Neural progenitor cell (in vitro differentiated cells): ENCODE results near the gene ABO. TPM values are rescaled to one million over a fixed set of nuclear protein-coding genes. Genes with fewer than 3 reads are reported as not detected.

Experiments
- DNase-seq: peaks from one replicate; pipeline ENCODE4 v3.0.0-alpha.2; 2016; ENCODE audit warnings: low spot score
- H2AFZ ChIP-seq: fragments of 200-600 bp; sonication (generic); replicated peaks from 2 replicates; pipeline ENCODE4 v1.6.1; 2016; ENCODE audit warnings: antibody characterized with exemption
- H3F3A ChIP-seq: fragments of 200-600 bp; sonication (generic); 2 replicates; pipeline ENCODE4 v1.6.1; 2016; ENCODE audit warnings: antibody characterized with exemption, low read depth
- H3K27ac ChIP-seq: fragments of 200-600 bp; sonication (generic); 2 replicates; pipeline ENCODE4 v1.5.1; 2016; ENCODE audit warnings: mild to moderate bottlenecking
- H3K27me3 ChIP-seq: fragments of 200-600 bp; sonication (generic); 2 replicates; pipeline ENCODE4 v1.6.1; 2016; ENCODE audit warnings: mild to moderate bottlenecking, moderate library complexity
- H3K36me3 ChIP-seq: fragments of 200-600 bp; sonication (generic); 2 replicates; pipeline ENCODE4 v1.5.1; 2016
- H3K4me1 ChIP-seq: fragments of 200-600 bp; sonication (generic); 2 replicates; pipeline ENCODE4 v1.6.1; 2016; ENCODE audit warnings: mixed run types
- H3K4me2 ChIP-seq: fragments of 200-600 bp; sonication (generic); 2 replicates; pipeline ENCODE4 v1.6.1; 2016
- H3K4me3 ChIP-seq: fragments of 200-600 bp; sonication (generic); 2 replicates; pipeline ENCODE4 v1.5.1; 2016
- H3K79me2 ChIP-seq: fragments of 200-600 bp; sonication (generic); 2 replicates; pipeline ENCODE4 v1.6.1; 2016; ENCODE audit warnings: low read depth
- H3K9ac ChIP-seq: fragments of 200-600 bp; sonication (generic); 2 replicates; pipeline ENCODE4 v1.6.1; 2016
- H3K9me3 ChIP-seq: fragments of 200-600 bp; sonication (generic); 2 replicates; pipeline ENCODE4 v1.5.1; 2016; ENCODE audit warnings: low read depth
- H4K20me1 ChIP-seq: fragments of 200-600 bp; sonication (generic); 2 replicates; pipeline ENCODE4 v1.6.1; 2016; ENCODE audit warnings: low read depth
- H3K27ac Mint-ChIP-seq: 3 replicates; pipeline ENCODE4 v1.8.0; 2021; ENCODE audit warnings: mixed read lengths
- H3K27me3 Mint-ChIP-seq: 2 replicates; pipeline ENCODE4 v1.8.0; 2022; ENCODE audit warnings: low read depth, mild to moderate bottlenecking, inconsistent platforms, moderate library complexity, mixed read lengths; ENCODE audit not compliant: insufficient read depth
- H3K36me3 Mint-ChIP-seq: 3 replicates; pipeline ENCODE4 v1.8.0; 2021; ENCODE audit warnings: mixed read lengths
- H3K4me1 Mint-ChIP-seq: 3 replicates; pipeline ENCODE4 v1.8.0; 2021; ENCODE audit warnings: mixed read lengths
- H3K4me3 Mint-ChIP-seq: 3 replicates; pipeline ENCODE4 v1.8.0; 2021; ENCODE audit warnings: mild to moderate bottlenecking, moderate library complexity, mixed read lengths
- H3K9me3 Mint-ChIP-seq: 3 replicates; pipeline ENCODE4 v1.8.0; 2020; ENCODE audit warnings: mixed read lengths
- CTCF ChIP-seq: fragments of 200-600 bp; sonication (generic); IDR thresholded peaks from 2 replicates; pipeline ENCODE4 v1.5.1; 2017; ENCODE audit warnings: antibody characterized with exemption, mild to moderate bottlenecking
- EZH2 ChIP-seq: fragments of 200-600 bp; sonication (generic); IDR thresholded peaks from 2 replicates; pipeline ENCODE4 v1.6.1; 2017; ENCODE audit warnings: antibody characterized with exemption, mild to moderate bottlenecking, moderate library complexity
- EZH2phosphoT487 ChIP-seq: fragments of 200-600 bp; sonication (generic); IDR thresholded peaks from 2 replicates; pipeline ENCODE4 v1.6.1; 2017; ENCODE audit warnings: antibody characterized with exemption
- total RNA-seq: library from RNA; depleted of rRNA; stranded (reverse); fragments of >200 nt; gene quantifications from 2 replicates; pipeline ENCODE4 v1.2.3, GENCODE V29; 2015; ENCODE audit warnings: low replicate concordance

Gene ABO
- total RNA-seq, 1 donor from 2014 or later = not detected

DNA sequence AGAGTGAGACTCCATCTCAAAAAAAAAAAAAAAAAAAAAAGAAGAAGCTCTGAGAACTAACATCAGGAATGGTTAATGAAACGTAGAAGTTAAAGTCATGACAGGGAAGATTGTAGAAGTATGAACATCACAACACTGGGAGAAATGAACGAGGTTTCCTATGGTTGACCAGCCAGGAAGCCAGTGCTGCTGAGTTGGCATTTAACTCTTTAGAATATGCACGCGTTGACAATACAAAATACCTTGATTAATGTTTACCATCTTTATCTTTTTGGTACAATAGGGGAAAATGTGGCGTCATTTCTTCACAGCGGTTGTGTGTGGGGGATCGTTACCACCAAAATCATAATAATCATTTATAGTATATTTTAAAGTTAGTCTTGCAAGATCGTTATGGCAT lies 32.0 kb downstream of the ABO start:
- no peak overlapping the region for H2AFZ ChIP-seq
- H4K20me1 ChIP-seq = no peaks in the 10 kb centered on the region
- H3K9me3 ChIP-seq = no peaks in the 10 kb centered on the region
- no peaks in the 10 kb centered on the region for H3K79me2 ChIP-seq
- H3K27ac ChIP-seq = no peak overlapping the region
- no peak overlapping the region for H3K4me3 ChIP-seq
- no peaks in the 10 kb centered on the region for H3K36me3 ChIP-seq
- H3K27me3 ChIP-seq = peaks cover 43% of the 10 kb centered on the region
- Mint-ChIP-seq H3K9me3 (peaks cover 2% of the 10 kb centered on the region), H3K36me3 (no peaks in the 10 kb centered on the region), H3K4me3 (no peak overlapping the region), H3K27me3 (peaks cover 14% of the 10 kb centered on the region), H3K4me1 (peaks cover 6% of the 10 kb centered on the region), H3K27ac (no peak overlapping the region)
- peaks cover 13% of the 10 kb centered on the region for H3F3A ChIP-seq
- TF ChIP-seq EZH2phosphoT487 = no peak
- no peak for TF ChIP-seq CTCF
- no peak for TF ChIP-seq EZH2
- H3K4me2 ChIP-seq = no peak overlapping the region
- H3K9ac ChIP-seq = no peak overlapping the region
- peaks cover 4% of the 10 kb centered on the region for H3K4me1 ChIP-seq
- no peak for DNase-seq

- Histone ChIP-seq H3K9me3 (no peaks in the 10 kb centered on the region), H3K4me3 (no peak overlapping the region), H3K4me1 (peaks cover 4% of the 10 kb centered on the region), H3K9ac (no peak overlapping the region), H3K4me2 (no peak overlapping the region), H3F3A (peaks cover 21% of the 10 kb centered on the region), H3K27ac (no peak overlapping the region), H4K20me1 (no peaks in the 10 kb centered on the region), H3K79me2 (no peaks in the 10 kb centered on the region), H3K27me3 (peaks cover 50% of the 10 kb centered on the region), H3K36me3 (no peaks in the 10 kb centered on the region), H2AFZ (no peak overlapping the region)
- Mint-ChIP-seq H3K4me3 (no peak overlapping the region), H3K36me3 (no peaks in the 10 kb centered on the region), H3K9me3 (peaks cover 2% of the 10 kb centered on the region), H3K4me1 (peaks cover 13% of the 10 kb centered on the region), H3K27ac (no peak overlapping the region), H3K27me3 (peaks cover 16% of the 10 kb centered on the region)
- TF ChIP-seq EZH2phosphoT487 = no peak
- no peak for TF ChIP-seq EZH2
- no peak for TF ChIP-seq CTCF
- DNase-seq = no peak
Observed at GRCh38 chr9:133242241-133242640, 32.8 kb downstream of the ABO start.

GRCh38 chr9:133239533-133240090 lies 35.4 kb downstream of the ABO start:
- H3K27me3 ChIP-seq = peaks cover 47% of the 10 kb centered on the region
- H2AFZ ChIP-seq = no peak overlapping the region
- no peaks in the 10 kb centered on the region for H3K79me2 ChIP-seq
- no peak overlapping the region for H3K27ac ChIP-seq
- H3K27me3 Mint-ChIP-seq = peaks cover 19% of the 10 kb centered on the region
- peaks cover 23% of the 10 kb centered on the region for H3F3A ChIP-seq
- no peak overlapping the region for H3K9ac ChIP-seq
- peaks cover 15% of the 10 kb centered on the region for H3K4me1 Mint-ChIP-seq
- H3K9me3 ChIP-seq = no peaks in the 10 kb centered on the region
- H4K20me1 ChIP-seq = no peaks in the 10 kb centered on the region
- no peak overlapping the region for H3K4me3 ChIP-seq
- H3K4me1 ChIP-seq = no peaks in the 10 kb centered on the region
- peak overlapping the region; percentile 57 for H3K4me3 Mint-ChIP-seq
- peaks cover 2% of the 10 kb centered on the region for H3K9me3 Mint-ChIP-seq
- H3K36me3 ChIP-seq = no peaks in the 10 kb centered on the region
- DNase-seq = no peak
- TF ChIP-seq EZH2phosphoT487 (no peak), EZH2 (no peak), CTCF (no peak)
- H3K36me3 Mint-ChIP-seq = no peaks in the 10 kb centered on the region
- H3K4me2 ChIP-seq = peak overlapping the region; percentile 61
- no peak overlapping the region for H3K27ac Mint-ChIP-seq
